Measurements from ENCODE around the gene GPC6. TPM values are rescaled to one million over a fixed set of nuclear protein-coding genes. Genes with fewer than 3 reads are reported as not detected.

Gene GPC6
- total RNA-seq, 1 donor from 2014 or later: 63.0 TPM

DNA sequence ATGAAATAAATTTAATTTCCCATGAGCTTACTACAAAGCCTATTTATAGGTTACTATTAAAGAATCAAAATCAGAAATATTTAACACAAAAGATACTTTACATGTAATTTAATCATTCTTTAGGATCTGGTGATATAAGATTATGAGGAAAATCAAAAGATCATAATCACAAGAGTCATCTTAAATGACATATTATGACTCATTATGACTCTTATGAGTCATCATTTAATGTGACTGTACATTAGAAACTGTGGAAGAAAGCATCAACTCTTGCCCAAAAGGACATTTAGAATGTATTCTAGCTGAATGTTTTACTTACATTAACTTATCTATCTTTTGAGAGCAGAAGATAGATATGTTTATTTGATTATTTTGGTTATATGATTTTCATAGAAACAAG lies 794.2 kb downstream of the GPC6 start:
- no peaks in the 10 kb centered on the region for H3K9me3 Mint-ChIP-seq (ENCODE audit: unreplicated experiment)
- H3K27me3 Mint-ChIP-seq (ENCODE audit: low read depth, unreplicated experiment): no peaks in the 10 kb centered on the region
- no peak overlapping the region for H3K9ac ChIP-seq (ENCODE audit: low read length)
- H3K4me3 ChIP-seq (ENCODE audit: insufficient read depth, low read depth, low read length): no peak overlapping the region
- no peak overlapping the region for H3K27ac Mint-ChIP-seq (ENCODE audit: unreplicated experiment)
- TF ChIP-seq EZH2 (IDR thresholded peaks at IDR 0.05; ENCODE audit: insufficient read depth, low read length): no peak
- TF ChIP-seq, protein P1, sequence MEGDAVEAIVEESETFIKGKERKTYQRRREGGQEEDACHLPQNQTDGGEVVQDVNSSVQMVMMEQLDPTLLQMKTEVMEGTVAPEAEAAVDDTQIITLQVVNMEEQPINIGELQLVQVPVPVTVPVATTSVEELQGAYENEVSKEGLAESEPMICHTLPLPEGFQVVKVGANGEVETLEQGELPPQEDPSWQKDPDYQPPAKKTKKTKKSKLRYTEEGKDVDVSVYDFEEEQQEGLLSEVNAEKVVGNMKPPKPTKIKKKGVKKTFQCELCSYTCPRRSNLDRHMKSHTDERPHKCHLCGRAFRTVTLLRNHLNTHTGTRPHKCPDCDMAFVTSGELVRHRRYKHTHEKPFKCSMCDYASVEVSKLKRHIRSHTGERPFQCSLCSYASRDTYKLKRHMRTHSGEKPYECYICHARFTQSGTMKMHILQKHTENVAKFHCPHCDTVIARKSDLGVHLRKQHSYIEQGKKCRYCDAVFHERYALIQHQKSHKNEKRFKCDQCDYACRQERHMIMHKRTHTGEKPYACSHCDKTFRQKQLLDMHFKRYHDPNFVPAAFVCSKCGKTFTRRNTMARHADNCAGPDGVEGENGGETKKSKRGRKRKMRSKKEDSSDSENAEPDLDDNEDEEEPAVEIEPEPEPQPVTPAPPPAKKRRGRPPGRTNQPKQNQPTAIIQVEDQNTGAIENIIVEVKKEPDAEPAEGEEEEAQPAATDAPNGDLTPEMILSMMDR (IDR thresholded peaks at IDR 0.05; ENCODE audit: insufficient read depth, low read depth, low read length): no peak
- H2AFZ ChIP-seq (ENCODE audit: low read depth, low read length): no peak overlapping the region
- peaks cover 10% of the 10 kb centered on the region for H3K4me1 Mint-ChIP-seq (ENCODE audit: low read depth, unreplicated experiment)
- H3K36me3 Mint-ChIP-seq (ENCODE audit: low read depth, unreplicated experiment): no peaks in the 10 kb centered on the region
- H3K9me3 ChIP-seq (ENCODE audit: insufficient read depth, low read depth, low read length): no peaks in the 10 kb centered on the region
- FAIRE-seq (no peak), DNase-seq (ENCODE audit: low read depth) (peak; percentile 48)
- no peak overlapping the region for H3K4me2 ChIP-seq (ENCODE audit: low read length)
- H3K79me2 ChIP-seq (ENCODE audit: insufficient read depth, low read length): no peaks in the 10 kb centered on the region
- no peaks in the 10 kb centered on the region for H3K4me1 ChIP-seq (ENCODE audit: insufficient read depth, low read length)
- no peaks in the 10 kb centered on the region for H4K20me1 ChIP-seq (ENCODE audit: insufficient read depth, low read length)
- no peak overlapping the region for H3K27ac ChIP-seq (ENCODE audit: low read depth, low read length)
- H3K27me3 ChIP-seq (ENCODE audit: insufficient read depth, low read length): no peaks in the 10 kb centered on the region
- no peaks in the 10 kb centered on the region for H3K36me3 ChIP-seq (ENCODE audit: insufficient read depth, low read length)
- no peak overlapping the region for H3K4me3 Mint-ChIP-seq (ENCODE audit: unreplicated experiment)

- peaks cover 4% of the 10 kb centered on the region for H3K4me1 Mint-ChIP-seq (ENCODE audit: low read depth, unreplicated experiment)
- no peaks in the 10 kb centered on the region for H3K36me3 ChIP-seq (ENCODE audit: insufficient read depth, low read length)
- no peaks in the 10 kb centered on the region for H3K4me1 ChIP-seq (ENCODE audit: insufficient read depth, low read length)
- no peak overlapping the region for H3K4me2 ChIP-seq (ENCODE audit: low read length)
- H2AFZ ChIP-seq (ENCODE audit: low read depth, low read length): no peak overlapping the region
- TF ChIP-seq, protein P1 (IDR thresholded peaks at IDR 0.05; ENCODE audit: insufficient read depth, low read depth, low read length): no peak
- TF ChIP-seq EZH2 (IDR thresholded peaks at IDR 0.05; ENCODE audit: insufficient read depth, low read length): no peak
- H4K20me1 ChIP-seq (ENCODE audit: insufficient read depth, low read length): no peaks in the 10 kb centered on the region
- no peaks in the 10 kb centered on the region for H3K9me3 ChIP-seq (ENCODE audit: insufficient read depth, low read depth, low read length)
- H3K27me3 ChIP-seq (ENCODE audit: insufficient read depth, low read length): no peaks in the 10 kb centered on the region
- H3K4me3 Mint-ChIP-seq (ENCODE audit: unreplicated experiment): no peak overlapping the region
- H3K9me3 Mint-ChIP-seq (ENCODE audit: unreplicated experiment): no peaks in the 10 kb centered on the region
- H3K27ac ChIP-seq (ENCODE audit: low read depth, low read length): no peak overlapping the region
- no peaks in the 10 kb centered on the region for H3K79me2 ChIP-seq (ENCODE audit: insufficient read depth, low read length)
- no peak overlapping the region for H3K27ac Mint-ChIP-seq (ENCODE audit: unreplicated experiment)
- H3K9ac ChIP-seq (ENCODE audit: low read length): no peak overlapping the region
- no peak overlapping the region for H3K4me3 ChIP-seq (ENCODE audit: insufficient read depth, low read depth, low read length)
- H3K36me3 Mint-ChIP-seq (ENCODE audit: low read depth, unreplicated experiment): no peaks in the 10 kb centered on the region
- FAIRE-seq: no peak
- H3K27me3 Mint-ChIP-seq (ENCODE audit: low read depth, unreplicated experiment): no peaks in the 10 kb centered on the region
- DNase-seq (ENCODE audit: low read depth): no peak
Measured at GRCh38 chr13:94028234-94028633, 801.6 kb downstream of the GPC6 start.

- H3K27ac Mint-ChIP-seq (ENCODE audit: unreplicated experiment): no peak overlapping the region
- FAIRE-seq (no peak), DNase-seq (ENCODE audit: low read depth) (no peak)
- no peaks in the 10 kb centered on the region for H3K79me2 ChIP-seq (ENCODE audit: insufficient read depth, low read length)
- H3K4me3 ChIP-seq (ENCODE audit: insufficient read depth, low read depth, low read length): no peak overlapping the region
- TF ChIP-seq, protein P1 (IDR thresholded peaks at IDR 0.05; ENCODE audit: insufficient read depth, low read depth, low read length): no peak
- no peak for TF ChIP-seq EZH2 (IDR thresholded peaks at IDR 0.05; ENCODE audit: insufficient read depth, low read length)
- H3K27ac ChIP-seq (ENCODE audit: low read depth, low read length): no peak overlapping the region
- H3K9me3 Mint-ChIP-seq (ENCODE audit: unreplicated experiment): no peaks in the 10 kb centered on the region
- no peaks in the 10 kb centered on the region for H3K36me3 ChIP-seq (ENCODE audit: insufficient read depth, low read length)
- H2AFZ ChIP-seq (ENCODE audit: low read depth, low read length): no peak overlapping the region
- peaks cover 4% of the 10 kb centered on the region for H3K4me1 Mint-ChIP-seq (ENCODE audit: low read depth, unreplicated experiment)
- no peaks in the 10 kb centered on the region for H3K4me1 ChIP-seq (ENCODE audit: insufficient read depth, low read length)
- no peaks in the 10 kb centered on the region for H4K20me1 ChIP-seq (ENCODE audit: insufficient read depth, low read length)
- H3K4me2 ChIP-seq (ENCODE audit: low read length): no peak overlapping the region
- no peaks in the 10 kb centered on the region for H3K27me3 Mint-ChIP-seq (ENCODE audit: low read depth, unreplicated experiment)
- H3K9ac ChIP-seq (ENCODE audit: low read length): no peak overlapping the region
- no peaks in the 10 kb centered on the region for H3K27me3 ChIP-seq (ENCODE audit: insufficient read depth, low read length)
- no peak overlapping the region for H3K4me3 Mint-ChIP-seq (ENCODE audit: unreplicated experiment)
- H3K36me3 Mint-ChIP-seq (ENCODE audit: low read depth, unreplicated experiment): no peaks in the 10 kb centered on the region
- H3K9me3 ChIP-seq (ENCODE audit: insufficient read depth, low read depth, low read length): no peaks in the 10 kb centered on the region
Measured at GRCh38 chr13:94028650-94029049, 802.0 kb downstream of the GPC6 start.

Data from astrocyte (in vitro differentiated cells and primary cell).